H1 (cell line): ENCODE results near the gene LAIR1.

Experiments used
- CEBPB ChIP-seq: IDR thresholded peaks from 2 replicates; pipeline ENCODE4 v1.6.1; 2012; ENCODE audit warnings: low read depth, low read length
- EP300 ChIP-seq, 2 experiments: IDR thresholded peaks; 1 replicate in 1 of 2; 2 replicates in 1 of 2; pipeline ENCODE4 v1.6.1; 2011 to 2012; ENCODE audit warnings: low read depth in 2 of 2, low read length in 2 of 2, mild to moderate bottlenecking in 2 of 2, borderline replicate concordance in 1 of 2, inconsistent platforms in 1 of 2, moderate library complexity in 1 of 2
- EZH2 ChIP-seq: fragments of 200-600 bp; sonication (generic); IDR thresholded peaks from 2 replicates; pipeline ENCODE4 v1.7.1; 2012; ENCODE audit warnings: low read depth, mild to moderate bottlenecking, moderate library complexity, low read length, inconsistent platforms; ENCODE audit not compliant: severe bottlenecking
- GABPA ChIP-seq: IDR thresholded peaks from 2 replicates; pipeline ENCODE4 v1.6.1; 2011; ENCODE audit warnings: mild to moderate bottlenecking, low read length, moderate library complexity, borderline replicate concordance; ENCODE audit not compliant: insufficient read depth
- HDAC6 ChIP-seq: IDR thresholded peaks from one replicate; pipeline ENCODE4 v1.7.1; 2012; ENCODE audit warnings: low read depth, mild to moderate bottlenecking, inconsistent platforms, low read length, moderate library complexity
- JUN ChIP-seq: IDR thresholded peaks from 2 replicates; pipeline ENCODE4 v1.6.1; 2011; ENCODE audit warnings: low read depth, mild to moderate bottlenecking, improper control_type of control experiment, low read length
- POLR2A ChIP-seq, 2 experiments: IDR thresholded peaks; 1 replicate in 1 of 2; 2 replicates in 1 of 2; pipeline ENCODE4 v1.6.1; 2011; ENCODE audit warnings: low read depth in 2 of 2, low read length in 2 of 2, mild to moderate bottlenecking in 2 of 2; ENCODE audit errors: control extremely low read depth in 1 of 2
- POLR2AphosphoS5 ChIP-seq: IDR thresholded peaks from 2 replicates; pipeline ENCODE4 v1.6.1; 2011; ENCODE audit warnings: low read depth, low read length
- POU5F1 ChIP-seq: IDR thresholded peaks from 2 replicates; pipeline ENCODE4 v1.6.1; 2011; ENCODE audit warnings: low read depth, mild to moderate bottlenecking, low read length, moderate library complexity
- RFX5 ChIP-seq: IDR thresholded peaks from 2 replicates; pipeline ENCODE4 v1.6.1; 2011; ENCODE audit warnings: low read depth, low read length, improper control_type of control experiment, borderline replicate concordance
- SUZ12 ChIP-seq: fragments of 200-600 bp; sonication (generic); IDR thresholded peaks from 2 replicates; pipeline ENCODE4 v1.6.1; 2012; ENCODE audit warnings: mild to moderate bottlenecking, inconsistent platforms, low read length, moderate library complexity, mixed read lengths
- TF ChIP-seq, protein P1 (sequence below), 3 experiments: IDR thresholded peaks; 1 replicate in 2 of 3; 2 replicates in 1 of 3; pipeline versions ENCODE4 v1.5.1 to v1.6.1; 2011; ENCODE audit warnings: low read length in 3 of 3, mild to moderate bottlenecking in 3 of 3, inconsistent platforms in 2 of 3, low read depth in 1 of 3, moderate library complexity in 1 of 3; ENCODE audit not compliant: insufficient read depth in 1 of 3; ENCODE audit errors: control extremely low read depth in 1 of 3
- TF ChIP-seq, protein P2 (sequence below): IDR thresholded peaks from 2 replicates; pipeline ENCODE4 v1.6.1; 2011; ENCODE audit warnings: low read length, improper control_type of control experiment

GRCh38 chr19:54412877-54413276, 48.1 kb upstream of the LAIR1 start:
- TF ChIP-seq GABPA (no peak), EP300 (IDR thresholded peaks at IDR 0.05; ENCODE audit: borderline replicate concordance in 1 of 2, low read depth in 2 of 2, low read length in 2 of 2) (no peak), JUN (no peak), POLR2AphosphoS5 (no peak), EZH2 (no peak), CEBPB (no peak), POU5F1 (no peak), POLR2A (IDR thresholded peaks at IDR 0.05; ENCODE audit: control extremely low read depth in 1 of 2, low read depth in 2 of 2, low read length in 2 of 2) (no peak), RFX5 (no peak), HDAC6 (no peak), SUZ12 (no peak)
- TF ChIP-seq, protein P1, sequence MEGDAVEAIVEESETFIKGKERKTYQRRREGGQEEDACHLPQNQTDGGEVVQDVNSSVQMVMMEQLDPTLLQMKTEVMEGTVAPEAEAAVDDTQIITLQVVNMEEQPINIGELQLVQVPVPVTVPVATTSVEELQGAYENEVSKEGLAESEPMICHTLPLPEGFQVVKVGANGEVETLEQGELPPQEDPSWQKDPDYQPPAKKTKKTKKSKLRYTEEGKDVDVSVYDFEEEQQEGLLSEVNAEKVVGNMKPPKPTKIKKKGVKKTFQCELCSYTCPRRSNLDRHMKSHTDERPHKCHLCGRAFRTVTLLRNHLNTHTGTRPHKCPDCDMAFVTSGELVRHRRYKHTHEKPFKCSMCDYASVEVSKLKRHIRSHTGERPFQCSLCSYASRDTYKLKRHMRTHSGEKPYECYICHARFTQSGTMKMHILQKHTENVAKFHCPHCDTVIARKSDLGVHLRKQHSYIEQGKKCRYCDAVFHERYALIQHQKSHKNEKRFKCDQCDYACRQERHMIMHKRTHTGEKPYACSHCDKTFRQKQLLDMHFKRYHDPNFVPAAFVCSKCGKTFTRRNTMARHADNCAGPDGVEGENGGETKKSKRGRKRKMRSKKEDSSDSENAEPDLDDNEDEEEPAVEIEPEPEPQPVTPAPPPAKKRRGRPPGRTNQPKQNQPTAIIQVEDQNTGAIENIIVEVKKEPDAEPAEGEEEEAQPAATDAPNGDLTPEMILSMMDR (IDR thresholded peaks at IDR 0.05; ENCODE audit: control extremely low read depth in 1 of 3, insufficient read depth in 1 of 3, low read depth in 1 of 3, low read length in 3 of 3): no peak
- TF ChIP-seq, protein P2, sequence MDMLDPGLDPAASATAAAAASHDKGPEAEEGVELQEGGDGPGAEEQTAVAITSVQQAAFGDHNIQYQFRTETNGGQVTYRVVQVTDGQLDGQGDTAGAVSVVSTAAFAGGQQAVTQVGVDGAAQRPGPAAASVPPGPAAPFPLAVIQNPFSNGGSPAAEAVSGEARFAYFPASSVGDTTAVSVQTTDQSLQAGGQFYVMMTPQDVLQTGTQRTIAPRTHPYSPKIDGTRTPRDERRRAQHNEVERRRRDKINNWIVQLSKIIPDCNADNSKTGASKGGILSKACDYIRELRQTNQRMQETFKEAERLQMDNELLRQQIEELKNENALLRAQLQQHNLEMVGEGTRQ: no peak
